Middle frontal gyrus (tissue), 1 donor: ENCODE data around the gene IDH2.
"Not testable (repeated sequence)": the region's sequence is repeated elsewhere in the genome, so short reads cannot be mapped to it uniquely, and the experiment has no call there.

Experiments
- DNase-seq: peaks from one replicate; pipeline ENCODE4 v3.0.0-alpha.2; 2015; ENCODE audit warnings: low spot score; ENCODE audit errors: extremely low spot score

The IDH2 gene

GRCh38 chr15:90085565-90085964 lies 16.7 kb downstream of the IDH2 start:
- no peak for DNase-seq

- DNase-seq: no peak
Observed at GRCh38 chr15:90084876-90085423, 17.3 kb downstream of the IDH2 start.

- DNase-seq: no peak
Observed at GRCh38 chr15:90083954-90084607, 18.2 kb downstream of the IDH2 start.

- DNase-seq: no peak
Observed at GRCh38 chr15:90083419-90083818, 18.8 kb downstream of the IDH2 start.

- DNase-seq: peak; percentile 63
Observed at GRCh38 chr15:90082140-90082715, 20.0 kb downstream of the IDH2 start.

- no peak for DNase-seq
Observed at GRCh38 chr15:90080818-90081393, 21.4 kb downstream of the IDH2 start.

- DNase-seq: no peak
Observed at GRCh38 chr15:90080458-90080755, 21.9 kb downstream of the IDH2 start.

GRCh38 chr15:90079619-90080457 lies 22.4 kb downstream of the IDH2 start:
- DNase-seq: no peak

- no peak for DNase-seq
Observed at GRCh38 chr15:90078965-90079364, 23.3 kb downstream of the IDH2 start.

- no peak for DNase-seq
Observed at GRCh38 chr15:90076716-90077115, 25.6 kb downstream of the IDH2 start.

- no peak for DNase-seq
Observed at GRCh38 chr15:90075420-90076289, 26.6 kb downstream of the IDH2 start.

GRCh38 chr15:90074916-90075315 lies 27.4 kb downstream of the IDH2 start:
- DNase-seq: no peak

GRCh38 chr15:90074023-90074422 lies 28.2 kb downstream of the IDH2 start:
- DNase-seq: no peak

- DNase-seq: no peak
Observed at GRCh38 chr15:90072978-90073640, 29.2 kb downstream of the IDH2 start.

GRCh38 chr15:90071220-90071807 lies 31.0 kb downstream of the IDH2 start:
- no peak for DNase-seq

- DNase-seq: not testable (repeated sequence)
Observed at GRCh38 chr15:90070623-90071022, 31.6 kb downstream of the IDH2 start.

GRCh38 chr15:90067953-90068606 lies 34.2 kb downstream of the IDH2 start:
- no peak for DNase-seq

- no peak for DNase-seq
Observed at GRCh38 chr15:90067181-90067952, 34.9 kb downstream of the IDH2 start.

- DNase-seq: no peak
Observed at GRCh38 chr15:90065682-90066049, 36.6 kb downstream of the IDH2 start.
